IMR-90 (cell line): ENCODE results near the gene CASZ1. TPM values are rescaled to one million over a fixed set of nuclear protein-coding genes. Genes with fewer than 3 reads are reported as not detected.

Experiments used
- ATAC-seq: fragments of 200-7000 bp; cut with Tn5 transposase; 2 replicates; pipeline ENCODE4 v1.9.1; 2020; ENCODE audit warnings: low read depth, mild to moderate bottlenecking, moderate library complexity
- BruUV-seq: library from RNA; stranded (reverse); fragments of 400-500 nt; replicated peaks from 2 replicates; lab custom pipeline; 2021; lab: Mats Ljungman, UMichigan
- CTCF ChIA-PET: fragments of 300-600 bp; formaldehyde crosslinking; extraction: SDS; loops from one replicate; lab custom pipeline; 2021; ENCODE audit warnings: antibody characterized with exemption; lab: Yijun Ruan, JAX
- POLR2A ChIA-PET: fragments of 300-600 bp; sonication (Branson Sonifier 250); formaldehyde crosslinking; loops from one replicate; lab custom pipeline; 2022; ENCODE audit warnings: antibody characterized with exemption; ENCODE audit not compliant: unreplicated experiment; lab: Charles Lee
- DNase-seq: peaks from one replicate; pipeline ENCODE4 v3.0.0; 2013
- H2AFZ ChIP-seq: replicated peaks from 2 replicates; pipeline ENCODE3; 2013; ENCODE audit warnings: low read length, mild to moderate bottlenecking; ENCODE audit not compliant: poor library complexity
- H2AK5ac ChIP-seq: 2 replicates; pipeline ENCODE4 v1.6.1; 2013; ENCODE audit warnings: low read depth, low read length, inconsistent platforms
- H2AK9ac ChIP-seq: replicated peaks from 2 replicates; pipeline ENCODE3; 2013; ENCODE audit warnings: mild to moderate bottlenecking, low read depth, low read length, moderate library complexity; ENCODE audit not compliant: poor library complexity
- H2BK120ac ChIP-seq: 2 replicates; pipeline ENCODE4 v1.6.1; 2013; ENCODE audit warnings: low read depth, low read length, inconsistent platforms
- H2BK15ac ChIP-seq: 3 replicates; pipeline ENCODE4 v1.6.1; 2013; ENCODE audit warnings: low read depth, low read length, inconsistent platforms
- H2BK20ac ChIP-seq: 2 replicates; pipeline ENCODE4 v1.6.1; 2013; ENCODE audit warnings: low read depth, mild to moderate bottlenecking, inconsistent platforms, low read length, moderate library complexity
- H2BK5ac ChIP-seq: 2 replicates; pipeline ENCODE4 v1.6.1; 2013; ENCODE audit warnings: mild to moderate bottlenecking, low read depth, low read length, inconsistent platforms; ENCODE audit not compliant: poor library complexity, severe bottlenecking
- H3K14ac ChIP-seq: replicated peaks from 2 replicates; pipeline ENCODE4 v1.6.1; 2013; ENCODE audit warnings: low read depth, low read length, inconsistent platforms
- H3K18ac ChIP-seq: 2 replicates; pipeline ENCODE4 v1.6.1; 2013; ENCODE audit warnings: low read depth, low read length, control low read depth
- H3K23ac ChIP-seq: 2 replicates; pipeline ENCODE4 v1.6.1; 2013; ENCODE audit warnings: low read depth, low read length, inconsistent platforms
- H3K27ac ChIP-seq: 2 replicates; pipeline ENCODE4 v1.5.1; 2013; ENCODE audit warnings: mild to moderate bottlenecking, control low read depth, low read length; ENCODE audit not compliant: insufficient read depth
- H3K27me3 ChIP-seq: 2 replicates; pipeline ENCODE4 v1.6.1; 2013; ENCODE audit warnings: low read length; ENCODE audit not compliant: control insufficient read depth, insufficient read depth
- H3K36me3 ChIP-seq: 2 replicates; pipeline ENCODE4 v1.6.1; 2013; ENCODE audit warnings: low read length, mixed read lengths; ENCODE audit not compliant: control insufficient read depth, insufficient read depth
- H3K4ac ChIP-seq: 2 replicates; pipeline ENCODE4 v1.6.1; 2013; ENCODE audit warnings: low read depth, low read length, inconsistent platforms
- H3K4me1 ChIP-seq: 2 replicates; pipeline ENCODE4 v1.6.1; 2013; ENCODE audit warnings: low read length, mixed read lengths; ENCODE audit not compliant: control insufficient read depth, insufficient read depth
- H3K4me2 ChIP-seq: 2 replicates; pipeline ENCODE4 v1.6.1; 2013; ENCODE audit warnings: low read depth, mild to moderate bottlenecking, control low read depth, low read length, moderate library complexity
- H3K4me3 ChIP-seq: 2 replicates; pipeline ENCODE4 v1.5.1; 2013; ENCODE audit warnings: low read depth, mild to moderate bottlenecking, control low read depth, low read length, moderate library complexity; ENCODE audit not compliant: insufficient read depth
- H3K56ac ChIP-seq: 2 replicates; pipeline ENCODE4 v1.6.1; 2013; ENCODE audit warnings: low read length, inconsistent platforms; ENCODE audit not compliant: insufficient read depth; ENCODE audit errors: extremely low read depth
- H3K79me1 ChIP-seq, 2 experiments: 2 replicates each; pipeline ENCODE4 v1.6.1; 2013; ENCODE audit warnings: low read length in 2 of 2, inconsistent platforms in 1 of 2, low read depth in 1 of 2
- H3K9ac ChIP-seq: 2 replicates; pipeline ENCODE4 v1.6.1; 2013; ENCODE audit warnings: low read depth, low read length, control low read depth
- H3K9me1 ChIP-seq: 2 replicates; pipeline ENCODE4 v1.6.1; 2013; ENCODE audit warnings: low read length, inconsistent platforms; ENCODE audit not compliant: insufficient read depth
- H3K9me3 ChIP-seq: 2 replicates; pipeline ENCODE4 v1.6.1; 2013; ENCODE audit warnings: low read length; ENCODE audit not compliant: control insufficient read depth, insufficient read depth
- H4K20me1 ChIP-seq: 2 replicates; pipeline ENCODE4 v1.6.1; 2013; ENCODE audit warnings: low read length, inconsistent platforms; ENCODE audit not compliant: insufficient read depth
- H4K5ac ChIP-seq: 2 replicates; pipeline ENCODE4 v1.6.1; 2013; ENCODE audit warnings: mild to moderate bottlenecking, low read depth, low read length, control low read depth
- H4K8ac ChIP-seq, 2 experiments: 2 replicates each; pipeline ENCODE4 v1.6.1; 2013; ENCODE audit warnings: low read depth in 2 of 2, low read length in 2 of 2, control low read depth in 1 of 2, inconsistent platforms in 1 of 2
- H4K91ac ChIP-seq: 2 replicates; pipeline ENCODE4 v1.6.1; 2013; ENCODE audit warnings: low read depth, low read length, inconsistent platforms; ENCODE audit not compliant: insufficient read depth
- CEBPB ChIP-seq: IDR thresholded peaks from 2 replicates; pipeline ENCODE4 v1.6.1; 2012; ENCODE audit warnings: low read depth, low read length, improper control_type of control experiment
- CTCF ChIP-seq: conservative IDR thresholded peaks from 2 replicates; pipeline ENCODE4 v1.5.1; 2012; ENCODE audit warnings: mild to moderate bottlenecking, low read depth, low read length, improper control_type of control experiment
- MXI1 ChIP-seq: IDR thresholded peaks from 2 replicates; pipeline ENCODE4 v1.6.1; 2012; ENCODE audit warnings: low read depth, mild to moderate bottlenecking, low read length, moderate library complexity, borderline replicate concordance
- RAD21 ChIP-seq: IDR thresholded peaks from 2 replicates; pipeline ENCODE4 v1.6.1; 2012; ENCODE audit warnings: low read length, improper control_type of control experiment
- WGBS, 2 experiments: methylation state at CpG; one replicate each; pipeline versions ENCODE4 v1.1.5 to v1.1.7; 2013; ENCODE audit warnings: missing lambda C conversion rate in 2 of 2; ENCODE audit not compliant: insufficient read length in 1 of 2; ENCODE audit errors: extremely low coverage in 2 of 2; 5-methylcytosine and 5-hydroxymethylcytosine counted together
- dilution Hi-C: fragments of 300-500 bp; cut with HindIII; formaldehyde crosslinking; loops from one replicate; pipeline ENCODE4 v1.14.3; 2018; ENCODE audit warnings: low sequenced_read_pairs; ENCODE audit not compliant: unreplicated experiment
- in situ Hi-C: fragments of 300-500 bp; cut with MboI; formaldehyde crosslinking; loops from 3 replicates; pipeline ENCODE4 v1.14.3; 2019; ENCODE audit warnings: low sequenced_read_pairs, inconsistent platforms, mixed read lengths
- intact Hi-C: fragments of 100-400 bp; cut with micrococcal nuclease; formaldehyde crosslinking; loops from 2 replicates; pipeline ENCODE4 v1.10.0; 2022
- polyA plus RNA-seq, 3 experiments: library from polyadenylated mRNA; depleted of rRNA; stranded (reverse); fragments of >200 nt; gene quantifications; 2 replicates each; pipeline ENCODE4 v1.2.3, GENCODE V29; 2012; ENCODE audit warnings: low replicate concordance in 1 of 3
- total RNA-seq: library from RNA; depleted of rRNA; stranded (reverse); fragments of >200 nt; gene quantifications from 2 replicates; pipeline ENCODE4 v1.2.3, GENCODE V29; 2012

Gene CASZ1
- total and polyA plus RNA-seq, 2 of the 4 experiments (the other 2 are of a cell fraction), result 0.18 to 0.24 TPM

GRCh38 chr1:10788592-10789006 lies 7.8 kb downstream of the CASZ1 start:
- Histone ChIP-seq H3K4me2 (no peak overlapping the region), H3K14ac (no peak overlapping the region), H4K20me1 (no peaks in the 10 kb centered on the region), H3K4me1 (no peaks in the 10 kb centered on the region), H4K8ac (no peak overlapping the region), H3K4me3 (no peak overlapping the region), H2BK20ac (no peak overlapping the region), H3K36me3 (no peaks in the 10 kb centered on the region), H2BK15ac (no peak overlapping the region), H3K56ac (no peak overlapping the region), H2AK5ac (no peak overlapping the region), H2BK5ac (no peak overlapping the region), H4K91ac (no peak overlapping the region), H3K9me1 (no peaks in the 10 kb centered on the region), H3K9me3 (no peaks in the 10 kb centered on the region), H3K27ac (no peak overlapping the region), H2AK9ac (no peak overlapping the region), H4K5ac (no peak overlapping the region), H2BK120ac (no peak overlapping the region), H3K27me3 (peaks cover 64% of the 10 kb centered on the region), H2AFZ (peak overlapping the region; percentile 41), H3K4ac (no peak overlapping the region), H3K79me1 (no peaks in the 10 kb centered on the region), H3K23ac (no peak overlapping the region), H3K18ac (no peak overlapping the region), H3K9ac (no peak overlapping the region)
- DNase-seq, result no peak
- TF ChIP-seq CEBPB, result no peak
- no peak for TF ChIP-seq MXI1
- 0 out of 2 replicates have a peak, but pooled peaks have one; percentile 4 for TF ChIP-seq RAD21
- peak; percentile 22; the same call in 1 of the 2 replicates for TF ChIP-seq CTCF
- ChIA-PET CTCF (interaction anchor here (0.5 kb wide), 1 partner anchor 152 kb away, joined by 3 read pairs; no protein-coding TSS in a partner anchor), POLR2A (no interaction called here)
- BruUV-seq, result no TSS peak
- dilution Hi-C loops, result no loop called here
- ATAC-seq, result peak; percentile 49; the same call in 1 of the 2 replicates
- 17% methylated on average over 6 of the region's 11 CpGs; no CpG with 5 or more reads in 1 of the 2 experiments for WGBS, 2 experiments
- intact Hi-C loops, result no loop called here
- in situ Hi-C loops, result no loop called here
